SK-N-SH treated with all-trans-retinoic acid at 6 μM for 48 hours (cell line): ENCODE results near the gene ATP5F1E.
"Not testable (repeated sequence)": the region's sequence is repeated elsewhere in the genome, so short reads cannot be mapped to it uniquely, and the experiment has no call there.

Experiments
- ATAC-seq: fragments of 200-7000 bp; cut with Tn5 transposase; 3 replicates; pipeline ENCODE4 v1.9.1; 2020; ENCODE audit warnings: mild to moderate bottlenecking, moderate library complexity
- ARNTL ChIP-seq: fragments of 450-650 bp; formaldehyde crosslinking; IDR thresholded peaks from 2 replicates; pipeline ENCODE4 v1.5.0; 2020; ENCODE audit warnings: low read depth, mild to moderate bottlenecking, moderate library complexity, borderline replicate concordance
- BACH2 ChIP-seq: fragments of 250-450 bp; sonication (Bioruptor Pico); IDR thresholded peaks from 2 replicates; pipeline ENCODE4 v1.9.0; 2021; ENCODE audit warnings: mild to moderate bottlenecking, borderline replicate concordance
- CSDC2 ChIP-seq: fragments of 250-450 bp; sonication (Bioruptor Pico); IDR thresholded peaks from 2 replicates; pipeline ENCODE4 v1.5.0; 2020; ENCODE audit warnings: mild to moderate bottlenecking, moderate library complexity
- ESRRG ChIP-seq: fragments of 250-450 bp; sonication (Bioruptor Pico); IDR thresholded peaks from 2 replicates; pipeline ENCODE4 v1.6.1; 2021; ENCODE audit warnings: mild to moderate bottlenecking
- GLIS3 ChIP-seq: fragments of 250-450 bp; sonication (Bioruptor Pico); IDR thresholded peaks from 2 replicates; pipeline ENCODE4 v1.5.0; 2020; ENCODE audit warnings: mild to moderate bottlenecking, moderate library complexity
- ISL1 ChIP-seq: fragments of 250-450 bp; sonication (Bioruptor Pico); IDR thresholded peaks from 2 replicates; pipeline ENCODE4 v2.1.2; 2022; ENCODE audit warnings: mild to moderate bottlenecking, moderate library complexity
- OSR1 ChIP-seq: fragments of 250-450 bp; sonication (Bioruptor Pico); IDR thresholded peaks from 2 replicates; pipeline ENCODE4 v1.8.0; 2022; ENCODE audit warnings: moderate library complexity, mild to moderate bottlenecking, inconsistent platforms
- RARB ChIP-seq: fragments of 250-450 bp; sonication (Bioruptor Pico); IDR thresholded peaks from 2 replicates; pipeline ENCODE4 v1.8.0; 2021; ENCODE audit warnings: mild to moderate bottlenecking, moderate library complexity
- SNAI2 ChIP-seq: fragments of 250-450 bp; sonication (Bioruptor Pico); IDR thresholded peaks from 2 replicates; pipeline ENCODE4 v1.5.0; 2020; ENCODE audit warnings: mild to moderate bottlenecking, moderate library complexity
- TCF4 ChIP-seq: fragments of 250-450 bp; sonication (Bioruptor Pico); IDR thresholded peaks from 2 replicates; pipeline ENCODE4 v1.8.0; 2021; ENCODE audit warnings: mild to moderate bottlenecking, moderate library complexity, borderline replicate concordance
- TOX ChIP-seq: fragments of 250-450 bp; sonication (Bioruptor Pico); IDR thresholded peaks from 2 replicates; pipeline ENCODE4 v1.8.0; 2021; ENCODE audit warnings: mild to moderate bottlenecking, moderate library complexity, borderline replicate concordance
- ZC3H10 ChIP-seq: fragments of 250-450 bp; sonication (Bioruptor Pico); IDR thresholded peaks from 2 replicates; pipeline ENCODE4 v1.5.1; 2021; ENCODE audit warnings: mild to moderate bottlenecking, moderate library complexity
- ZFP3 ChIP-seq: fragments of 250-450 bp; sonication (Bioruptor Pico); IDR thresholded peaks from 2 replicates; pipeline ENCODE4 v1.5.0; 2020; ENCODE audit warnings: mild to moderate bottlenecking, moderate library complexity
- ZFP30 ChIP-seq: fragments of 450-650 bp; formaldehyde crosslinking; IDR thresholded peaks from 2 replicates; pipeline ENCODE4 v1.5.0; 2022; ENCODE audit warnings: mild to moderate bottlenecking, moderate library complexity
- ZNF70 ChIP-seq: fragments of 450-650 bp; formaldehyde crosslinking; IDR thresholded peaks from 2 replicates; pipeline ENCODE4 v1.5.0; 2020; ENCODE audit warnings: mild to moderate bottlenecking, moderate library complexity
- ZNF8 ChIP-seq: fragments of 450-650 bp; formaldehyde crosslinking; IDR thresholded peaks from 2 replicates; pipeline ENCODE4 v1.5.0; 2020; ENCODE audit warnings: mild to moderate bottlenecking, moderate library complexity
- TF ChIP-seq, protein P1 (sequence below): fragments of 250-450 bp; sonication (Bioruptor Pico); IDR thresholded peaks from 2 replicates; pipeline ENCODE4 v1.8.0; 2021; ENCODE audit warnings: low read depth, mild to moderate bottlenecking, moderate library complexity, borderline replicate concordance
- TF ChIP-seq, protein P2 (sequence below): fragments of 250-450 bp; sonication (Bioruptor Pico); IDR thresholded peaks from 2 replicates; pipeline ENCODE4 v1.8.0; 2020; ENCODE audit warnings: mild to moderate bottlenecking, moderate library complexity, borderline replicate concordance
- TF ChIP-seq, protein P3 (sequence below): fragments of 250-450 bp; sonication (Bioruptor Pico); IDR thresholded peaks from 2 replicates; pipeline ENCODE4 v1.5.1; 2021; ENCODE audit warnings: mild to moderate bottlenecking, moderate library complexity
- TF ChIP-seq, protein P4 (sequence below): fragments of 250-450 bp; sonication (Bioruptor Pico); IDR thresholded peaks from 2 replicates; pipeline ENCODE4 v1.5.1; 2020; ENCODE audit warnings: low read depth, mild to moderate bottlenecking, moderate library complexity
- TF ChIP-seq, protein P5 (sequence below): fragments of 250-450 bp; sonication (Bioruptor Pico); IDR thresholded peaks from 2 replicates; pipeline ENCODE4 v1.5.0; 2020; ENCODE audit warnings: mild to moderate bottlenecking, moderate library complexity

Gene ATP5F1E

DNA sequence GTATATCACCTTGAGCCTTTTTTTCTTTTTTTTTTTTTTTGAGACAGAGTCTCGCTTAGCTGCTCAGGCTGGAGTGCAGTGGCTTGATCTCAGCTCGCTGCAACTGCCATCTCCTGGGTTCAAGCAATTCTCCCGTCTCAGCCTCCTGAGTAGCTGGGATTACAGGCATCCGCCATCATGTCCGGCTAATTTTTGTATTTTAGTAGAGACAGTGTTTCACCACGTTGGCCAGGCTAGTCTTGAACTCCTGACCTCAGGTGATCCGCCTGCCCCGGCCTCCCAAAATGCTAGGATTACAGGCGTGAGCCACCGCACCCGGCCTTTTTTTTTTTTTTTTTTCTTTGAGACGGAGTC is 49.0 kb downstream of the ATP5F1E start:
- ATAC-seq = not testable (repeated sequence)

DNA sequence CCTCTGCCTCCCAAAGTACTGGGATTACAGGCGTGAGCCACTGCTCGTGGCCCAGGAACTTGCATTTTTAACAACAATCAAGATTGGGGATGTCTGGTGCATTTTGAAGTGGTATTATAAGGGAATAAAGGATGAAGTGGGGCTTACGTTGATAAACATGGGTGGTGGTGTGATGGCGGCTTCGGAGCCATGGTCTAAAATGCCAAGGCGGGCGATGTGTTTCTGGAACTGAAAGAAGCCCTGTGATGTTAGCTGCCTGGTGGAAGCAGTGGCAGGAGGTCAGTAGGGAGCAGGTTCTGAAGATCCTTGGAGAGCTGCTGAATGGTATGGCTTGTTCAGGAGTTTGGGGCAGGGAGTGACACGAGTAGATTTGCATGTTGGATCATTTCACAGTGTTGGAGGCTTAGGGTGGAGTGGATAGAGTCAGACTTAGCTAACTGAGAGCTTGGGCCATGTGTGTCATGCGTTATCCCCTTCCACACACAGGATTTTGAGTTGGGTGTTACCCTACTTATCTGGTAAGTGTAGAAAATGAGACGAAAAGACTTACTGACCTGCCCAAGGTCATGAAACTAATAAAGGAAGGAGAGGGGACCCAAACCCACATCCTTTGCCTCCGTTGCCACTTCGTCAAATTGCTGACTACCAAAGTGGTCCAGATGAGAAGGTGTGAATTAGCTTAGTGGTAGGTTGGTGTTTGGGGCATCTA is 49.6 kb downstream of the ATP5F1E start:
- TF ChIP-seq ZC3H10 (CRISPR knock-in tag) = no peak
- no peak for TF ChIP-seq ISL1 (CRISPR knock-in tag)
- no peak for TF ChIP-seq TCF4
- TF ChIP-seq, protein P1, sequence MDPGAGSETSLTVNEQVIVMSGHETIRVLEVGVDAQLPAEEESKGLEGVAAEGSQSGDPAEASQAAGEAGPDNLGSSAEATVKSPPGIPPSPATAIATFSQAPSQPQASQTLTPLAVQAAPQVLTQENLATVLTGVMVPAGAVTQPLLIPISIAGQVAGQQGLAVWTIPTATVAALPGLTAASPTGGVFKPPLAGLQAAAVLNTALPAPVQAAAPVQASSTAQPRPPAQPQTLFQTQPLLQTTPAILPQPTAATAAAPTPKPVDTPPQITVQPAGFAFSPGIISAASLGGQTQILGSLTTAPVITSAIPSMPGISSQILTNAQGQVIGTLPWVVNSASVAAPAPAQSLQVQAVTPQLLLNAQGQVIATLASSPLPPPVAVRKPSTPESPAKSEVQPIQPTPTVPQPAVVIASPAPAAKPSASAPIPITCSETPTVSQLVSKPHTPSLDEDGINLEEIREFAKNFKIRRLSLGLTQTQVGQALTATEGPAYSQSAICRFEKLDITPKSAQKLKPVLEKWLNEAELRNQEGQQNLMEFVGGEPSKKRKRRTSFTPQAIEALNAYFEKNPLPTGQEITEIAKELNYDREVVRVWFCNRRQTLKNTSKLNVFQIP (CRISPR knock-in tag) = no peak
- no peak for TF ChIP-seq TOX (CRISPR knock-in tag)
- no peak for TF ChIP-seq OSR1 (CRISPR knock-in tag)
- TF ChIP-seq, protein P2, sequence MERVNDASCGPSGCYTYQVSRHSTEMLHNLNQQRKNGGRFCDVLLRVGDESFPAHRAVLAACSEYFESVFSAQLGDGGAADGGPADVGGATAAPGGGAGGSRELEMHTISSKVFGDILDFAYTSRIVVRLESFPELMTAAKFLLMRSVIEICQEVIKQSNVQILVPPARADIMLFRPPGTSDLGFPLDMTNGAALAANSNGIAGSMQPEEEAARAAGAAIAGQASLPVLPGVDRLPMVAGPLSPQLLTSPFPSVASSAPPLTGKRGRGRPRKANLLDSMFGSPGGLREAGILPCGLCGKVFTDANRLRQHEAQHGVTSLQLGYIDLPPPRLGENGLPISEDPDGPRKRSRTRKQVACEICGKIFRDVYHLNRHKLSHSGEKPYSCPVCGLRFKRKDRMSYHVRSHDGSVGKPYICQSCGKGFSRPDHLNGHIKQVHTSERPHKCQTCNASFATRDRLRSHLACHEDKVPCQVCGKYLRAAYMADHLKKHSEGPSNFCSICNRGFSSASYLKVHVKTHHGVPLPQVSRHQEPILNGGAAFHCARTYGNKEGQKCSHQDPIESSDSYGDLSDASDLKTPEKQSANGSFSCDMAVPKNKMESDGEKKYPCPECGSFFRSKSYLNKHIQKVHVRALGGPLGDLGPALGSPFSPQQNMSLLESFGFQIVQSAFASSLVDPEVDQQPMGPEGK (CRISPR knock-in tag) = no peak
- TF ChIP-seq ZFP3 (CRISPR knock-in tag) = no peak
- no peak for TF ChIP-seq SNAI2
- TF ChIP-seq ZNF70 (CRISPR knock-in tag) = no peak
- TF ChIP-seq, protein P3, sequence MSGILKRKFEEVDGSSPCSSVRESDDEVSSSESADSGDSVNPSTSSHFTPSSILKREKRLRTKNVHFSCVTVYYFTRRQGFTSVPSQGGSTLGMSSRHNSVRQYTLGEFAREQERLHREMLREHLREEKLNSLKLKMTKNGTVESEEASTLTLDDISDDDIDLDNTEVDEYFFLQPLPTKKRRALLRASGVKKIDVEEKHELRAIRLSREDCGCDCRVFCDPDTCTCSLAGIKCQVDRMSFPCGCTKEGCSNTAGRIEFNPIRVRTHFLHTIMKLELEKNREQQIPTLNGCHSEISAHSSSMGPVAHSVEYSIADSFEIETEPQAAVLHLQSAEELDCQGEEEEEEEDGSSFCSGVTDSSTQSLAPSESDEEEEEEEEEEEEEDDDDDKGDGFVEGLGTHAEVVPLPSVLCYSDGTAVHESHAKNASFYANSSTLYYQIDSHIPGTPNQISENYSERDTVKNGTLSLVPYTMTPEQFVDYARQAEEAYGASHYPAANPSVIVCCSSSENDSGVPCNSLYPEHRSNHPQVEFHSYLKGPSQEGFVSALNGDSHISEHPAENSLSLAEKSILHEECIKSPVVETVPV (CRISPR knock-in tag) = no peak
- TF ChIP-seq BACH2 (CRISPR knock-in tag) = no peak
- no peak for TF ChIP-seq ARNTL (CRISPR knock-in tag)
- TF ChIP-seq RARB (CRISPR knock-in tag) = no peak
- TF ChIP-seq, protein P4, sequence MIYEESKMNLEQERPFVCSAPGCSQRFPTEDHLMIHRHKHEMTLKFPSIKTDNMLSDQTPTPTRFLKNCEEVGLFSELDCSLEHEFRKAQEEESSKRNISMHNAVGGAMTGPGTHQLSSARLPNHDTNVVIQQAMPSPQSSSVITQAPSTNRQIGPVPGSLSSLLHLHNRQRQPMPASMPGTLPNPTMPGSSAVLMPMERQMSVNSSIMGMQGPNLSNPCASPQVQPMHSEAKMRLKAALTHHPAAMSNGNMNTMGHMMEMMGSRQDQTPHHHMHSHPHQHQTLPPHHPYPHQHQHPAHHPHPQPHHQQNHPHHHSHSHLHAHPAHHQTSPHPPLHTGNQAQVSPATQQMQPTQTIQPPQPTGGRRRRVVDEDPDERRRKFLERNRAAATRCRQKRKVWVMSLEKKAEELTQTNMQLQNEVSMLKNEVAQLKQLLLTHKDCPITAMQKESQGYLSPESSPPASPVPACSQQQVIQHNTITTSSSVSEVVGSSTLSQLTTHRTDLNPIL (CRISPR knock-in tag) = no peak
- no peak for ATAC-seq

DNA sequence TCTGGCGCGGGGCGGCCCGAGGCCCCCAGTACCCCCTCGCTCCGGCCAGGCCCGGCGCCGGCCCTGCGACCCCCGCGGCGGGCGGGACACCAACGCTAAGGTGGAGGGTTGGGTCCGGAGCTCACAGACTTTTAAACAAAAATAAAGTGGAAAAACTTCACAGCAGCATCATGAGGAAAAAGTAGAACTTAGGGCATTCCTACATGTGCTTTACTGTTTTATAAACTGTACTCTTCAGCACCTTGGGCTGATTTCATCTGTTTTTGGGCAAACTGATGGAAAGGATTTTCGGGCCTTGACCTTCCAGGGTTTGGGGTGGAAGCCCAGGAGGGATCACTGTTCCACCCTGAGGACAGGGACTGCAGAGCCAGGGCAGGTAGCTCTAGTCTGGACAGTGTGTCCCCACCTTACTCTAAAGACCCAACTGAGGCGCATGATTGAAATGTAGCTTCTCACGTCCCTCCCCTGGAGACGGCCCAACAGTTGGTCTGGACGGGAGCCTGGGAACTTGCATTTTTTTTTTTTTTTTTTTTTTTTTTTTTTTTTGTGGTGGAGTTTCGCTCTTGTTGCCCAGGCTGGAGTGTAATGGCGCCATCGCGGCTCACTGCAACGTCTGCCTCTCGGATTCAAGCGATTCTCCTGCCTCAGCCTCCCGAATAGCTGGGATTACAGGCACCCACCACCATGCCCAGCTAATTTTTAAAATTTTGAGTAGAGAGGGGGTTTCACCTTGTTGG is 50.3 kb downstream of the ATP5F1E start:
- ATAC-seq = peak; percentile 48
- no peak for TF ChIP-seq CSDC2
- TF ChIP-seq SNAI2 = no peak
- no peak for TF ChIP-seq ZFP3 (CRISPR knock-in tag)
- TF ChIP-seq ZNF70 (CRISPR knock-in tag) = no peak

DNA sequence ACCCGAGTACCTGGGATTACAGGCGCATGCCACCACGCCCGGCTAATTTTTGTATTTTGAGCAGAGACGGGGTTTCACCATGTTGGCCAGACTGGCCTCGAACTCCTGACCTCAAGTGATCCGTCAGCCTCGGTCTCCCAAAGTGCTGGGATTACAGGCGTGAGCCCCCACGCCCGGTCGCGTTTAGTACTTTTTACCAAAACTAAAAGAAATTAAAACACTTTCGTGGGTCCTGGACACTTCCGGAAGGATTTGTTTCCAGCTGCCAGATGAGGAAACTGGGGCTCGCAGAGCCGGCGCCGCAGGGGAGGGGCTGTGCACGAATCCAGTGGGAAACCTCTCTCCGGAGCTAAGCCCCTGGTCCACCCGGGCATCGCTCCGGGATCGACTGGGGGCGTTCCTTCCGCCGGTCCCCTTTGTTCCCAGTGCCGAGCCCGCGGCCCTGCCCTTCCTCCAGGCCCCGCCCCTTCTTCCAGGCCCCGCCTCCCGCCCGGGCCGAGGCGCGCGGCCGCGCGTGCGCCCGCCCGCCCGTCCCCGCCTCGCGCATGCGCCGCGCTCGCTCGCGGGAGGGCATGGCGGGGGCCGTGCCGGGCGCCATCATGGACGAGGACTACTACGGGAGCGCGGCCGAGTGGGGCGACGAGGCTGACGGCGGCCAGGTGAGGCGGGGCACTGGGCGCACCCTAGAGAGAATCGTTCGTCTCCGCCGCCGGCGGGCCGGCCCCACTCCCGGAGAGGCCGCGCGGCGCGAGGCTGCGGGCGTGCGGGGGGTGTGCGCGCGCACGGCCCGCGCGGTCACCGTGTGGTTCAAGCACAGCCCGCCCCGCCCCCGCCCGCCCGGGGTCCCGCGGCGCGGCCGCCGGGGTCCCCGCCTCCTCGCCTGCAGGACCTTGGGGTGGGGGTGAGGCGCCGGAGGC is 51.2 kb downstream of the ATP5F1E start, which contains the start of gene NELFCD:
Gene NELFCD (plus strand): TSS at position 546 of the 917 bp plus-strand sequence. CDS start 54 bp downstream, at position 600.
- peak; percentile 88 for ATAC-seq
- TF ChIP-seq RARB (CRISPR knock-in tag) (no peak), TCF4 (no peak), CSDC2 (peak; percentile 73; the same call in 1 of the 2 replicates), OSR1 (CRISPR knock-in tag) (no peak), TOX (CRISPR knock-in tag) (no peak), ZC3H10 (CRISPR knock-in tag) (no peak), ZNF70 (CRISPR knock-in tag) (0 out of 2 replicates have a peak, but pooled peaks have one; percentile 35), ISL1 (CRISPR knock-in tag) (no peak), SNAI2 (no peak), GLIS3 (no peak), ZFP30 (CRISPR knock-in tag) (no peak), BACH2 (CRISPR knock-in tag) (no peak), ARNTL (CRISPR knock-in tag) (no peak), ZNF8 (CRISPR knock-in tag) (no peak), ESRRG (CRISPR knock-in tag) (no peak)
- TF ChIP-seq, protein P3 (CRISPR knock-in tag) = no peak
- TF ChIP-seq, protein P5, sequence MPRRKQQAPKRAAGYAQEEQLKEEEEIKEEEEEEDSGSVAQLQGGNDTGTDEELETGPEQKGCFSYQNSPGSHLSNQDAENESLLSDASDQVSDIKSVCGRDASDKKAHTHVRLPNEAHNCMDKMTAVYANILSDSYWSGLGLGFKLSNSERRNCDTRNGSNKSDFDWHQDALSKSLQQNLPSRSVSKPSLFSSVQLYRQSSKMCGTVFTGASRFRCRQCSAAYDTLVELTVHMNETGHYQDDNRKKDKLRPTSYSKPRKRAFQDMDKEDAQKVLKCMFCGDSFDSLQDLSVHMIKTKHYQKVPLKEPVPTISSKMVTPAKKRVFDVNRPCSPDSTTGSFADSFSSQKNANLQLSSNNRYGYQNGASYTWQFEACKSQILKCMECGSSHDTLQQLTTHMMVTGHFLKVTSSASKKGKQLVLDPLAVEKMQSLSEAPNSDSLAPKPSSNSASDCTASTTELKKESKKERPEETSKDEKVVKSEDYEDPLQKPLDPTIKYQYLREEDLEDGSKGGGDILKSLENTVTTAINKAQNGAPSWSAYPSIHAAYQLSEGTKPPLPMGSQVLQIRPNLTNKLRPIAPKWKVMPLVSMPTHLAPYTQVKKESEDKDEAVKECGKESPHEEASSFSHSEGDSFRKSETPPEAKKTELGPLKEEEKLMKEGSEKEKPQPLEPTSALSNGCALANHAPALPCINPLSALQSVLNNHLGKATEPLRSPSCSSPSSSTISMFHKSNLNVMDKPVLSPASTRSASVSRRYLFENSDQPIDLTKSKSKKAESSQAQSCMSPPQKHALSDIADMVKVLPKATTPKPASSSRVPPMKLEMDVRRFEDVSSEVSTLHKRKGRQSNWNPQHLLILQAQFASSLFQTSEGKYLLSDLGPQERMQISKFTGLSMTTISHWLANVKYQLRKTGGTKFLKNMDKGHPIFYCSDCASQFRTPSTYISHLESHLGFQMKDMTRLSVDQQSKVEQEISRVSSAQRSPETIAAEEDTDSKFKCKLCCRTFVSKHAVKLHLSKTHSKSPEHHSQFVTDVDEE (CRISPR knock-in tag) = 0 out of 2 replicates have a peak, but pooled peaks have one; percentile 28
